GM19395 (cell line): ENCODE measurements around the gene TRIO.
A peak's percentile ranks its signal among the peaks of the same experiment; 100 is the strongest.

Experiments
- ATAC-seq: cut with Tn5 transposase; IDR thresholded peaks from one replicate; pipeline ENCODE4 v1.9.1; 2021; ENCODE audit warnings: mild to moderate bottlenecking, moderate library complexity; ENCODE audit not compliant: unreplicated experiment

TRIO gene

DNA sequence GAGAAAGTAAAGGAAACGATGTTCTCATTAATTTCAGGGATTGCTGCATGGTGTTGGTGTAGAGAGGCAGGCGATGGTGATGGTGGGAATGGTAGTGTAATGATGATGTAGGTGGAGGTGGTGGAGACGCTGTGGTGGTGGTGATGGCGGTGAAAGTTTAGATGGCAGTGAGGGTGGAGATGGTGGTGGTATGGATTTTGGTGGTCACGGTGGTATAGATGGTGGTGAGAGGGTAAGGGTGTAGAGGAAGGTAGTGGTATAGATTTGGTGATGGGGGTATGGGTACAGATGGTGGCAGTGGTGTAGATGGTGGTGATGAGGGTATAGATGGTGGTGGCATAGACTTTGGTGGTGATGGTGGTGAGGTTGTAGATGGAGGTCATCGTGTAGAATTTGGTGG lies 259.3 kb downstream of the TRIO start:
- ATAC-seq: no peak

DNA sequence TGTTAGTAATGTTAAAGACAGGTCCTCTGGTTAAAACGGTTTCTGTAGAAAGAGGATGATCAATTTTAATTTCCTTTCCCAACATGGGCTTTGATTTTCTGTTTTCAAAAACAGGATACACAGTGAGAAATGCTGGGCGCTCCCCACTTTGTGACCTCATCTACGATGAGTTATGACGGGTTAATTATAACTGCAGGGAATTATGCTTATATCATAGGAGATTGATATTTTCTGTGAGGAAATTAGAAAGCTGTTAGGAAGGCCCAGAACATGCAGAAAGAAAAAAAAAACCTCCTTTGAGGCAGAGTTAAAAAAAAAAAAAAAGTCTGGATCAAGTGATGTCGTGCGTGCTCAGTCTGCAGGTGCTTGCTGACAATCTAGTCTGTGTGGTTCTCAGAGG lies 261.6 kb downstream of the TRIO start:
- no peak for ATAC-seq

DNA sequence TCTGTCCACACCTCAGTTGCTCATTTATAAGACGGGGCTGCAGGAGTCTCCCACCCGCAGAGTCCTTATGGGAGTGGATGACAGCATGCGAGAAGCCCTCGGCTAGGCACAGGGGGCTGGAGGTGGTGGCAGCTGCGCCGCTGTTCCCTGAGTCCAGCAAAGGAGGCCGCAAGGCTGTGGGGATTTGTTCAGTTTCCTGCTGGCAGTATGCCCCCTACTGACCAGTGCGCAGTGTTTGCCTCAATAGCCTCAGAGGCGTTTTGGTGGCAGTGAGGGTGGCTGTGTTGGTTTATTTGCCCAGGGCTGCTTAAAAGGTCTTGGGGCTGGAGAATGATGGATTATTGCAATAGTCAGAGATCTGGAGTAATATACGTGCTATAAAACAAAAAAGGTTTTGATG lies 262.1 kb downstream of the TRIO start:
- ATAC-seq: no peak

DNA sequence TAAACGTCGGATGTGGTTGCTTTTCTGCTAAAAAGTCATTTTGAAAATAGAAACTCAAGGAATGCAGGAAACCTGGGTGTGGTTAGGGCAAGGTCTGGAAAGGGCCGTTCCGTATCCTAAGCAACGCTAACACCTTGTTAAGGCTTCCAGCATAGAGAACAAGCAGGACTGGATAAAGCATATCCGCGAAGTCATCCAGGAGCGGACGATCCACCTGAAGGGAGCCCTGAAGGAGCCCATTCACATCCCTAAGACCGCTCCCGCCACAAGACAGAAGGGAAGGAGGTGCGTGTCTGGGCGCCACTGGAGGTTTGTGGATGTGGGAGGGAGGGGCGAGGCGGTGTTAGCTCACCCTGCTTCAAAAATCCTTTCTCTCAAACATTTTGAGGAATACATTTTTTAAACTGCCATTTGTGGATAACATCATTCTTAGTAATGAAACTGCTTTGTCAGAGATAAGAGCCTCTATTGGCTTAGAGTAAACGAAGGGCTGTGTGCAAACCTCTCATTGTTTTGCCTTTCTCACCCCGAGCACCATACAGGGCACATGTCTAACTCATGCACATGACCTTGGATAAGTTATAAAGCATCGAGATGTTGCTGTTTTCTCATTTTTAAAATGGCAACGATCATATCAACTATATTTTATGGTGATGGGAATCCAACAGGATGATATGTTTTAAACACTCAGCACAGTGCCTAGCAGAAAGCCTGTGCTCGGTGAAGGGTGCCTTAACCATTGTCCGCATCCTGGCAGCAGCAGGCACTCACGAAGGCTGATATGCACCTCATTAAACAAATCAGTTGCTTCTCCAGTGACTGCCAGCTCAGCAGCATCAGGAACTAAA lies 262.8 kb downstream of the TRIO start:
- no peak for ATAC-seq

- no peak for ATAC-seq
Measured at GRCh38 chr5:14406554-14406849, 263.4 kb downstream of the TRIO start.

DNA sequence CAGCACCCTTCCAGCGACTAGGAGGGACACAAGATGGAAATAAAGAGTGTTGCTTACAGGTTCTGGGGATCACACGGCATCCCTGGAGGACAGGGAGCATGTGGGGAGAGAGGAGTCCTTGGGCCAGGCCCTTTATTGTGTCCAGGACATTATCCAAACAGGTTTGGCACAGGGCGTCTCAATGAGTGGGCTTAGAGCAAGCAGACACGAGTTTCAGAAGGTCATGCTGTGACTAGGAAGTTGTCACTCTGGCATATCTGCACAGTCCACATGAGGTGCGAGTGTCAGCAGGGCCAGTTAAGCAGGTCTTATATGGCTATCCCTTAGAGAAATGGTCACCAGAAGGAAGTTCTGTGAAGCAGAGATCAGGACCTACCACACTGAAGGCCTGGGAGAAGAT lies 263.9 kb downstream of the TRIO start:
- ATAC-seq: no peak

DNA sequence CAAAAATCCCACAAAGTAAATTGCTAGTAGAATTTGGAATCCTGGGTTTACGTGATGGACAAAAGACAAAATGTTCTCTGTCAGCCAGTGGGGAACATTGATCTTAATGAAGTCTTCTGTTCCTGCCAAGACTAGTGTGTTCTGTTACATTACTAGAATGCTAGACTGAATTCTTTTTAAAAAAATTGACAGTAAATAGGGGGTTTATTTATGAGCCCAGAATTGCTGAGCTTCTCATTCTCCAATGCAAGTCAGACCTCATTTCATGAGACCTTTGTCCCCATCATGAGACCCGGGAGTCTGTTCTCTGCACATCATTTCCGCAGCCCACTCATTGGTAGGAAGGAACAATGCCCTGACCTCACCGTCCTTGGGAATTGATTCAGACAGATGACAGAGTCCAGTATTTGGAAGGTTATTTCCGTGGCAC lies 264.6 kb downstream of the TRIO start:
- ATAC-seq: no peak

DNA sequence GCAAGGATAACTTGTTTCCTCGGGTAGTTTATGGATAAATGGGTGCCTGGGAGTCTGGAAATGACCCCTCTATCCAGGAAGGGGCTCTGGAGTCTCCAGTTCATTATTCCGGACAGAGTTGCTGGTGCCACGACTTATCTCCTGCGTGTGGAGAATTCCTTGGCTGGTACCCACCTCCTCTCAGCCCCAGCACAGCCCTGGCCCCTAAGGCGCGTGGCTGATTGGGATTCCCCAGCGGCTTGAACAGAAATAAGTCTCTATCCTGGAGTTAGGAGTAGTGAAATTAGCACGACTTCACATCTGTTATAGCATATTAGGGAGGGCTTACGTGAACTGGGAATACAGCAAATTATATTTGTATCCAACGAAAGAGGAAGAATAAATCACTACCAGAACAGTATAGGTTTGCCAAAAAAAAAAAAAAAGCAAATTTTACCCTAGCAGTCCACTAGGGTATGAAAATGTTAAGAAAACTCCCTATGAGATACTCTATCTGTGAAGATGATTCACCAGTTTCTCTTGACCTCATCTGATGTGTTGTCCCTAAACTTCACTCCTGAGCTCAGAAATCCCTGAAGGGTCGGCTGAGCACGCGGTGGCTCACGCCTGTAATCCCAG lies 265.9 kb downstream of the TRIO start:
- ATAC-seq: no peak

DNA sequence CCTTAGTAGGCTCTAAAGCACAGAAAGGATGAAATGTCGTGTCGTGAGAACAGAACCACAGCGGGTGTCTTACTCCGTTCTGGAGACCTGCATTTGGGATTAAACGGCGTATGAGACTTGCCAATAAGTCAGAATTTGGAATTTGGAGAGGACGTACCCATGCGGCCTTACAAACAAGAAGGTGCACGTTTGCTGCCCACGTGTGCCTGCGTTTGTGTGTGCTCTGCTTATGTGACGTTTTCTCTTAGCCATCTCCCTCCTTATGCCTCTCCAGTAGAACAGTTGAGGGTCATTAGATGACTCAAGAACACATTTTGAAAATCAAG lies 266.9 kb downstream of the TRIO start:
- ATAC-seq: no peak

DNA sequence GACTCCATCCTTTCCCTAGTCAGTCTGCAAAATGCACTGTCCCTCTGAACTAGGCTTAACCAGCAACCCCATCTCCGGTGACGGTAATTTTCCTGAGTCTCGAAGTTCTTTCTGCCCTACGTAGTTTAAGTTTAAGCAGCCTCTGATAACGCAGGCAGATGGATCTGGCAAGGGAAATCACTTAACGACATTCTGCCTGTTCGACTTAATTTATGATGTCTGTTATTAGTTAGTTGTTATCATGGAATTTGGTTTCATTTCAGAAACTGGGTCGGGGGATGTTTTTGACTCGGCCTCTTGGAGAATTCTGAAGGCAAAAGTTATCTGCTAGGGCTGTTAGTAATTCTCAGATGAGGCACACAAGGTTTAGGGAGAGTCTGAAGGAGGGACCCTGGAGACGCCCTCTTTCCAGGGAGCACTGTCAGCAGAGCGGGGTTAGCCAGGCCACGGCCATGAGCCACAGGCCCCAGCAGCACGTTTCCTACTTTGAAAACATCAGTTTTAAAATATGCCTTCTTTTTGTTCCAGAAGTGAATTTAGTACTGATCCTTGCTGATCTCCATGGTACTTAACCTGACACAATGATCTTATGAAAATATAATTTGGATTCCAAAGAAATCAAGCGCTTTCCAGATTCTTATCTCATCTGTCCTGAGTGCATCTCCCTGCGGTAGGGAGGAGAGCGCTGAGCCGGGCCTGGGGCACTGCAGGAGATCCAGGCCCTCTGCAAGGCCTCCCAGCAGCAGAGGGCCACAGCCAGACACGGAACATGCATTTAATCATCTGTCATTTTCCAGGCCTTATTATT lies 267.5 kb downstream of the TRIO start:
- no peak for ATAC-seq

DNA sequence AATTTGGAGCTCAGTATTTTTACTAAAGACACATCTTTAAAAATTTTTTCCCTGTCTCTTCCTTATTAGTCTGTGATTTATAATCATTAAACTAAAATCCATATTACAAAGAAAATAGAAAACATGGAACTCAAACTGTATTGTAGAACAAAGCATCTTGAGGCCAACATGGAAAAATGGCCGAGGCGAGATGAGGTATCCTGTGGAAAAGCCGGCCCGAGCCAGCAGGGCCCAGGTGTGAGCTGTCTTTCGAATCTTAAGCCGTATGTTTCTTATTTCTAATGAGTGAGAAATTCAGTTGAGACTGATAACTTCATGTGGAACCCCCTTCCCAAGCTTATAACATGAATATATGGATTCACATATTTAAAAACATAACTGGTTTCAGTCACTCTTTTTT lies 268.1 kb downstream of the TRIO start:
- no peak for ATAC-seq

GRCh38 chr5:14413331-14413750 lies 270.2 kb downstream of the TRIO start:
- ATAC-seq: no peak

- no peak for ATAC-seq
Measured at GRCh38 chr5:14414007-14414406, 270.9 kb downstream of the TRIO start.

GRCh38 chr5:14414656-14415023 lies 271.5 kb downstream of the TRIO start:
- no peak for ATAC-seq

DNA sequence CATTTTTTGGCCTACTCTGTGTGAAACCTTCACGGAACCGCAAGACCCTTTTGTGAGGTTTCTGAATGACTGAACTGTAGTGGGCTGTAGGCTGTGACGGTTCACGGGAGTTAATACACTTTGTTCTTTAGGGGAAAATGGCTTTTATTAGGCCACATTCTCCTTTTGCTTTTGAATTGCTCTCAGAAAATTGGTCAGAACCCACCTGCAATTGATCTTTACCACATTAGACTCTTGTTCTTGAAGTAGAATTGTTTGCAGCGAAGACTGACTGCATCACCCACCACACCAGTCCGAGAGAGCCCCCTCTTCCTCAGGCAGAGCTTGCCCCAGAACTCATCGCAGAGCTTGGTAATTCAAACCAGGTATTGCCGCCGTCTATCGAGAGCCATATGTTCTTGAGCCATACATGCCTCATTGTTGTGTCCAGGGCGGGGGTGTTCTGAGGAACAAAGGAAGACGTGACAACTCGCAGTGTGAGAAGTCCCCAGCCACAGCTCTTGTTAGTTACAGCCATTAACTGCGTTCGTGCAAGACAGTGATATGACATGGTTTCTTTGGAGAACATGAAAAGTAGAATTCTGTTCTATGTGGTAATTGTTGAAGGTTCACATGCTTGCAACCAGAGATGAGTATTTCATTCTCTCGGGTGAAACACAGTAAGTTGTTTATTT lies 272.0 kb downstream of the TRIO start:
- ATAC-seq: peak; percentile 80

DNA sequence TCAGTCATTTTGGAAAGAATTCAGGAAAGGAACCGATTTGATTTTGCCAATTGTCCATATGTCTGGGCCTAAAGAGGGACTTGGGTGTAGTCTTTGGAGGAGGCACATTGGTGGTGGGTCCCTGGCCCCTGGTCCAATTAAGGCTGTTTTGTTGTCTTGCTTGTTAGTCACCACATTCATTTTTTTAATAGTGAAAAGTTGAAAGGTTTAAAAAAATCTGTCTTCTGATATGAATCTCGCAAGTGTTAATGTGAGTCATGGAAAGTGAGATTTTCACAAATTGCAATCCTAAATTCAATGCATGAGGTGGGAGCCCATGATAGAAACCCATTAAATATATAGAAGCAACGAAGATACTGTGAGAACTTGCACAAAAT lies 272.5 kb downstream of the TRIO start:
- no peak for ATAC-seq

- ATAC-seq: no peak
Measured at GRCh38 chr5:14416621-14417275, 273.6 kb downstream of the TRIO start.

DNA sequence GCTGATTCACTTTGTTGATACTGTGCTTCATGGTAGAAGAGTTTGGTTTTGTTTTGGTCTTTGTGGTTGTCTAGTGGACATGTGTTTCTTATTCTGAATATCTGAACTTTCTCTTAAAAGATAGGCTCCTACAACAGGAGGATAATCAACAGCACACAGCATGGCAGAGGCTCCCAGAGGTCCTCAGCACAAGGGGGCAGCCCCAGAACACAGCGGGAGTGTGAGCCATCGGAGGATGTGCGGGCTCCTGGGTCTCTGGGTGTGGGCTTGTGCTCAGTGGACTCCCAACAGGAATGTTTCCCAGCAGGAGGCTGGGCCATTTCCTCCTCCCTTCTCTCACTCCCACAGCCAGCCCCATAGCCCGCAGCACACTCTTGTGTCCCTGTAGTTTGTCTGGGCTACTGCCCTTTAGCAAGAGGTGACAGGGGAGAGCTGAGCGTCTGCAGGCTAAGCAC lies 274.2 kb downstream of the TRIO start:
- ATAC-seq: no peak

- no peak for ATAC-seq
Measured at GRCh38 chr5:14417792-14418765, 274.9 kb downstream of the TRIO start.

DNA sequence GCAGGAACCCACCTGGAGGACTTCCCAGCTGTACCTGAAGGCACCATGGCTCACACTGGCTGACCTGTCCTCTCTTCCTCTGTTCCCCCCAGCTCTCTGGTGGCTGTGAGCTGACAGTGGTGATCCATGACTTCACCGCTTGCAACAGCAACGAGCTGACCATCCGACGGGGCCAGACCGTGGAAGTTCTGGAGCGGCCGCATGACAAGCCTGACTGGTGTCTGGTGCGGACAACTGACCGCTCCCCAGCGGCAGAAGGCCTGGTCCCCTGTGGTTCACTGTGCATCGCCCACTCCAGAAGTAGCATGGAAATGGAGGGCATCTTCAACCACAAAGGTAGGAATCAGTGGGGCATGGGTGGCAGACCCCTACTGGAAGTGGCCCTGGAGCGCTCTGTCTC lies 276.5 kb downstream of the TRIO start:
- ATAC-seq: no peak
